Right ventricle myocardium inferior (tissue), 1 donor: ENCODE results near the gene MICU2. TPM values are rescaled to one million over a fixed set of nuclear protein-coding genes. Genes with fewer than 3 reads are reported as not detected.
"Not testable (repeated sequence)": the region's sequence is repeated elsewhere in the genome, so short reads cannot be mapped to it uniquely, and the experiment has no call there.

Experiments used
- ATAC-seq: fragments of 200-7000 bp; cut with Tn5 transposase; one replicate; pipeline ENCODE4 v1.9.1; 2020; ENCODE audit warnings: mild to moderate bottlenecking, moderate library complexity
- DNase-seq: peaks from one replicate; pipeline ENCODE4 v3.0.0; 2021; ENCODE audit errors: missing footprints
- intact Hi-C: fragments of 100-400 bp; cut with DNase I; formaldehyde crosslinking; loops from one replicate; pipeline ENCODE4 v1.11.0; 2022
- total RNA-seq: library from RNA; stranded (reverse); fragmentation: NEBNext Ultra II Directional; extraction: Animal tissue kit (Norgen Biotek cat#: 25700); gene quantifications from one replicate; pipeline ENCODE4 v1.2.1, GENCODE V29; 2021
- donor health status: DM: no; HTN: yes; CAD: no; lungs with severe emphysema.

Gene MICU2
- total RNA-seq, 1 donor from 2014 or later = 60.7 TPM

DNA sequence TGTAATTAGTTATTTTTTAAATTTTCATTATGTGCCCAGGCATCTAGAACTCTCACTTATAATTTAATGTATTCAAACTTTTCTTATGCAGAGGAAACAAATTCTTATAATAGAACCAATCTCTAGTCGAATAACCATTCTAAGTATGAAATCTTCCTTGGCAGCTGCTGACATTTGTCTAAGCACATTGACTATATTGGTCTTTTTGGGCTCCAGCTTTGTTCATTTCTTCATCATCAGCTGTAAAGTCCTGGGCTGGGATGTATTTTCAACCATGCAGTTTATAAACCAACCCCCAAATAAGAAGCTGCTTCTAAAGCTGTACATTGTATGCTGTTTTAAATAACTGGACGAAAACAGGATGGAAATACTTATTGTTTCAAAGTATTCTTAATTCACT, 2.3 kb upstream of the MICU2 start:
- ATAC-seq (no peak), DNase-seq (no peak)
- intact Hi-C loops = no loop called here

DNA sequence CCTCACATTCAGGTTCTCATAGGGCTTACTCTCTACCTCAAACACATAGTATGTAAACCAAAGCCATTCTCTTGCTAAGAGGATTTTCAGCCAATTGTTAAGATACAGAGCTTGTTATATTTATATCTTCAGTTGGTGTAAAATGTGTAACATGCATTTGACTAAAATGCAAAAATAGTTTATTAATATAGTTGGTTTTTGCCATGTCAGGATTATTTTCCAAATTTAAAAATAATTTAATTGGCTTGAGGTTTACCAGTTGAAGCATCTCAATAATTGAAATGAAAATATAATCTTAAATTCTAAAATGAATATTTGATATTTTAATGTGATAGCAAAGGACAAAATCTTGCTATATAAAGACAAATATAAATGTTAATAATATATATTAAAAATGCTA, 7.2 kb downstream of the MICU2 start:
- DNase-seq (no peak), ATAC-seq (no peak)
- intact Hi-C loops = no loop called here

DNA sequence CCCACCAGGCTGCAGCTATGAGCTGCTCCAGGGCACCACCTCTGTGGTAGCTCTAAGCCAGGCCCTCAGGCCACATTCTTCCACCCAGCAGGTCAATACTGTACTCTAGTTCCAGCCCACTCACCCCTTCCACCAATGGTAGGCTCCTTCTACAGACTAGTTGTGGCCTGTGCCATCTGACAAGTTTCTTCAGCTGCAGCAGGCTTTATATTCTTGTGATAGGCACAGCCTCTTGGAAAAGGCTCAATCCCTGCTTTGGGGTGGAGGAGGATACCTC, 8.5 kb downstream of the MICU2 start:
- intact Hi-C loops = no loop called here
- no peak for ATAC-seq
- no peak for DNase-seq

DNA sequence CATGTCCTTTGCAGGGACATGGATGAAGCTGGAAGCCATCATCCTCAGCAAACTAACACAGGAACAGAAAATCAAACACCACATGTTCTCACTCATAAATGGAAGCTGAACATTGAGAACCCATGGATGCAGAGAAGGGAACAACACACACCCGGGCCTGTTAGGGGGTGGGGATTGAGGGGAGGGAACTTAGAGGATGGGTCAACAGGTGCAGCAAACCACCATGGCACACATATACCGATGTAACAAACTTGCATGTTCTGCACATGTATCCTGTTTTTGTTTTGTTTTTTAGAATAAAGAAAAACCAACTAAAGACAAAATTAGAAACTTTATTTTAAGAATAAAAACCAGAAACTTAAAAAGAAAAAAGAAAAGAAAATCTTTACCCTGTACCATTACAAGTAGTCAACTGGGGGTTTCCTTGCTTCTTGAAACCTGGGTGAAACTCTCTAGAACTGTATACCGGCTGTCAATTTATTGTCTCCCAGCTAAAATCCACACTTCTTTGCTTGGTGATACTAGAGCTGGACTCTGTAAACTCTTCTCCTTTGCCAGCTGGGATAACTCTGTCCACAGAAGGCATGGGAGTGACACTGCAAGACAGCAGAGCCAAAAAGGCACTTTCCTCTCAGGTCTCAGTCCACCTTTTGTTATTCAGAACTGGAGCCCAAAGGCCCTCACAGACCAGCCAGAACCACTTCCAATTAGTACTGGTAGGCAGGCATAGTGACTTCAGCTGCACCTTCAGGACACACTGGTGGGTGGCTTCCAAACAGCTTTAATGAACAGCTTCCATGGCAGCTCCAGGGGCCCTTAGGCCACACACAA, 9.0 kb downstream of the MICU2 start:
- no peak for ATAC-seq
- intact Hi-C loops = no loop called here

DNA sequence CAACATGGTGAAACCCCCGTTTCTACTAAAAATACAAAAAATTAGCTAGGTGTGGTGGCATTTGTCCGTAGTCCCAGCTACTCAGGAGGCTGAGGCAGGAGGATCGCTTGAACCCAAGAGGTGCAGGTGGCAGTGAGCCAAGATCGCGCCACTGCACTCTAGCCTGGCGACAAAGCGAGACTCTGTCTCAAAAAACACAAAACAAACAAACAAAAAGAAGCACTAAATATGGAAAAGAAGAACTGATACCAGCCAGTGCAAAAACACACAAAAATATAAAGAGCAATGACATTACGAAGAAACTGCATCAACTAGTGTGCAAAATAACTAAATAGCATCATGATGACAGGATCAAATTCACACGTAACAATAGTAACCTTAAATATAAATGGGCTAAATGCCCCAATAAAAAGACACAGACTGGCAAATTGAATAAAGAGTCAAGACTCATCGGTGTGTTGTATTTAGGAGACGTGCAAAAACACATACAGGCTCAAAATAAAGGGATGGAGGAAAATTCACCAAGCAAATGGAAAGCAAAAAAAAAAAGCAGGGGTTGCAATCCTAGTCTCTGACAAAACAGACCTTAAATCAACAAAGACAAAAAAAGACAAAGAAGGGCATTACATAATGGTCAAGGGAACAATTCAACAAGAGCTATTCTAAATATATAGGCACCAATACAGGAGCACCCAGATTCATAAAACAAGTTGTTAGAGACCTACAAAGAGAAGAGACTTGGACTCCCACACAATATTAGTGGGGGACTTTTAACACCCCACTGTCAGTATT, 13.1 kb downstream of the MICU2 start:
- ATAC-seq, intact Hi-C loops, DNase-seq: not testable (repeated sequence)

More for the DNA sequence above, 9.0 kb downstream of the MICU2 start:
- no peak for DNase-seq

DNA sequence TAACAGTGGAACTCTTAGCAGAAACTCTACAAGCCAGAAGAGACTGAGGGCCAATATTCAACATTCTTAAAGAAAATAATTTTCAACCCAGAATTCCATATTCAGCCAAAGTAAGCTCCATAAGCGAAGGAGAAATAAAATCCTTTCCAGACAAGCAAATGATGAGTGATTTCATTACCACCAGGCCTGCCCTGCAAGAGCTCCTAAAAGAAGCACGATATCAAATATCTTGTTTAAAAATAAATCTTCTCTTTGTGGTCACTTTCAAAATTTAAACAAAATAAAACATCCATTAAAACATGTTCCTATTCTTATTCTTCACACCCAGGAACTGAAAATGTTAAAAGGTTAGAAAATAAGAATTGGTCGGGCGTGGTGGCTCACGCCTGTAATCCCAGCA, 13.7 kb downstream of the MICU2 start:
- ATAC-seq (no peak), DNase-seq (no peak)
- intact Hi-C loops = no loop called here

DNA sequence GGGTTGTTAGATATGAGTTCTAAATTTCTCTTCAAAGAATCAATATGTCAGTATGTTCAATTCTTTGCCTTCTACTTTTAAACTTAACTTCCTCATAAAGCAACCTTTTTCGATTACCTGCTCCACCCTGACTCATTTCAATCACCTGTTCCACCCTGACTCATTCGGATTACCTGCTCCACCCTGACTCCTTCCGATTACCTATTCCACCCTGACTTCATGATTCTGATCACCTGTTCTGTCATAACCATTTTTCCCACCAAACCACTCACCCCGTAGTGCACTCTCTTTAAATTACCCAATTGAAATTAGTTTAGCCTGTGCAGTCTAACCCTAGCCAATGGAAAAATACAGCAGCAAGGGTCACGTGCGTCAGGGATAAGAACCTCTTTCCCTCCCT, 14.5 kb downstream of the MICU2 start:
- intact Hi-C loops, DNase-seq, ATAC-seq: not testable (repeated sequence)

DNA sequence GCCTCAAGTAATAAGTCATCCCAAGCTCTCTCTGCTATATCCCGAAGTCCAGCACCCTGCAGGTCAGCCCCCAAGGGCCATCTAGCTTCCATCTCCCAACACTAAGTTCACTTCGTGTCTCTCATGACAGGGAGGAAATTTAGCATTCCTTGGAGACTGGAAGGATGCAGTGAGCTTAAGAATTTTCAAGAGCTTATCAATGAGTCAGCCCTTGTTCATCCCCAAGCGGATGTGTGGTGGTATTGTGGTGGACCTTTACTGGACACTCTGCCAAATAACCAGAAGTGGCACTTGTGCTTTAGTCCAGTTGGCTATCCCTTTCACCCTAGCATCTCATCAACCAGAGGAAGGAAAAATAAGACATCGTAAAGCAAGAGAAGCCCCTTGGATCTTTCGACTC, 15.6 kb downstream of the MICU2 start:
- ATAC-seq, intact Hi-C loops, DNase-seq: not testable (repeated sequence)

DNA sequence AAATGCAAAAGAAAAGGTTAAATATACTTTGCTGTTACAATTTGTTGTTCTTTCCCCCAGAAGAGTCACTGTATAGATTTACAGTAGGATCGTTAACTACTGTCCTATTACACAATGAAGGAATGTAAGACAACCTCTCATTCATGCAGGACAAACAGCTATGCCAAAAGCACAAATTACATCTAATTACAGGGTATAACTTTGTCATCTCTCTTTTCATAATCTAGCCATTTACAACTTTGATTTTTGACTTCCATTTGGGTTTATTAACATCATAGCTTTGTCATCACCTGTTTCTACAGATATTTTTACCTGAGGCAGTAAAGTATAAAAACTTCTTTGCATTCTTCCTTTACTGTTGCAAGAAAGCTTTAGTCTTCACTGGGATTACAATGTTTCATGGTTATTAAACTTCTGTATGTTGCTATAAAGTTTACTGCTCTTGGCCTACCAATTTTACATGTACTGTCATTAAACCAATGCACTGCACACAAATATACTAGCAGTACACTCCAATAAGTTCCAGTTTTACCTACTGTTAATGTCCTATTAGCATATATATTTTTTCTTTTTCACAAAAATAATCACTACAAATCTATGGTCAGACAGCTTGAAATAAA, 18.9 kb downstream of the MICU2 start:
- DNase-seq = no peak
- ATAC-seq = no peak
- intact Hi-C loops = no loop called here

DNA sequence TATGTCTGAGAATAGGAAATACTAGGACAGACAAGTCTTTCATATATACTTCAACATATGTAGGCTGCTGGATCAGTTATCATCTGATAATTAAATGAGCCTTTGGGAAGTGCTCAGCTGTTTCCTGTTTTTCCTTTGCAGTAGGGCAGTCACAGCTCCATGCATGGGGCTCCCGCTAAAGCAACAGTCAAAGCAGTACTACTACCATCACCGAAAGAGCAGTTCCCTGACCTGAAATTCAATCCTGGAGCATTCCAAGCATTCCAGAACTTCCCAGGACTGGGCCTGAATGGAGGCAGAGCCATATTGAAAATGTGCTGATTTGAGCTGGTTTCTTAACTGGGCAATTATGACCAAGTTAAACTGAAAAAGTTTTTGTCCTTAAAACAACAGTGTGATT, 20.5 kb downstream of the MICU2 start:
- DNase-seq (no peak), ATAC-seq (no peak)
- intact Hi-C loops = no loop called here

DNA sequence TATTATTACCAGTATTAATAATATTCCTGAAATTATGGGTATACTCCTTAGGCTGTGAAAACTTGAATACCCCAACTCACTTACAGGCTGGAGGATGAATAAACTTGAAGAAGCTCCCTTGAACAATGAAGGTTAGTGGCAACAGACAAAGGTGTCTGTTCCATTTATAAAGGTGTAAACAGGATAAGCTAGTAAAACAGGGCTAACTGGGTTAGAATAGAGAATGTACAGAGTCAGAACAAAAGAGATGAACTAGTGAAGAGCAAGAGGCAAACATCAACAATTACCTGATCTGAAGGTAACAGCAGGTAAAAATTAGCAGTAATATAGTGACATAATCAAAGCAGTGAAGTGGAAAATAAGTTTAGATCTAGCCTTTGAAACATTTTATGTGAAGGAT, 23.2 kb downstream of the MICU2 start:
- intact Hi-C loops = no loop called here
- no peak for DNase-seq
- no peak for ATAC-seq

DNA sequence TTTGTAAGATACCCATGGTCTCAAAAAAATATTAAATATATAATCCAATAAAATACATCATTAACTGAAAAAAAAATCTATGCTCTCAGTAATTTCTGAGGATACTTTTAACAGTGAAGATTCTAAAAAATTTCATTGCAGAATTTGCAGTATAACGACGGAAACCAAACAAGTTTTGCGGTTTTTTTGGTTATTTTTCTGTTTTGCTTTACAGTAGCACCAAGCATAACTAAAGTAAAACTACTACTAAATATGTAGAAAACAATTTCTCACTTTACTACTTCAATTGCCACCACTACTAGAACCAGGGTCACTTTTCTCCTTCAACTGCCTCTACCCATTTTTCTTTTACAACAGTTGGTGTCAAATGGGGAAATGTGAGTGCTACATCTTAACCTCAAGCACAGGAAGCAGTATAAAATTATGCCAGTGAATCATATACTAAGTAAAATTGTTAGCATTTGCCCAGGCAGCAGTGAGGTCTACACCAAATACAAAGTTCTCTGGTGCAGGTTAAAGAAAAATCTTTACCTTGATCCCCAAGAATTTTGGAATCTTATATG, 24.1 kb downstream of the MICU2 start:
- intact Hi-C loops = no loop called here
- no peak for ATAC-seq
- DNase-seq = no peak

DNA sequence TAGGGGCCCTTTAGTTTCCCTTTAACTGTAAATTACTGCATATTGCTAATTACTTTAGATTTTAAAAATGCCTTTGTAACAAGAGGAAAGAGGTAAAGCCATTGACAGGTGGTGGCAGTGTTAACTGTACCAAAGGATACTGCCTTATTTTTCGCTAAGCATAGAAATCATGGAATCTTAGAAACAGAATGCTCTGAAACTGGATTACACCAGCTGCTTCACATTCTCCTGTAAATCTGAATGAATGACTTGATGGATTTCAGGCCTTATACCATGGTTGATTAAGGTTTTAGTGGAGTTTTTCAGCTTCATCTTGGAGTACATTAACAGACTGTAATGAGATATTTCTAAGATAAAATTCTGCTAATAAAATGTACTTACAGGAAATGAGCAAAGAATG, 25.2 kb downstream of the MICU2 start:
- DNase-seq = no peak
- ATAC-seq = no peak
- intact Hi-C loops = no loop called here

DNA sequence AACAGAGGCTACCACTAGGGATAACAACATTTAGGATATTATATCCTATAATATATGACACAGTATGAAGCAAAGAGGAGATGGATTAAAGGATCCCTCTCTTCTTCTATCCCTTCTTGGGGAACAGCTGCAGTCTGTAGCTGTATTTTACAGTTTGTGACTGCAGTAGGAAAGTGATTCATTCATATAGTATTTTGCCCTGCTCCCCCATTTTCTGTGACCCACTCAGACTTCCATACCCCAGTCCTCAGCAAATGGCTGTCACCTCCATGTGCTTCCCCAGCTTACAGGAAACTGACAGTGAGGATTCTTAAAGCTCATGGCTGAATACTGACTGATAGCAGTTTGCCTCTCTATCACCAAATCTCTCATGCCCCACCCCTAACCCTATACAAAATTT, 27.5 kb downstream of the MICU2 start:
- no peak for DNase-seq
- intact Hi-C loops = no loop called here
- no peak for ATAC-seq

DNA sequence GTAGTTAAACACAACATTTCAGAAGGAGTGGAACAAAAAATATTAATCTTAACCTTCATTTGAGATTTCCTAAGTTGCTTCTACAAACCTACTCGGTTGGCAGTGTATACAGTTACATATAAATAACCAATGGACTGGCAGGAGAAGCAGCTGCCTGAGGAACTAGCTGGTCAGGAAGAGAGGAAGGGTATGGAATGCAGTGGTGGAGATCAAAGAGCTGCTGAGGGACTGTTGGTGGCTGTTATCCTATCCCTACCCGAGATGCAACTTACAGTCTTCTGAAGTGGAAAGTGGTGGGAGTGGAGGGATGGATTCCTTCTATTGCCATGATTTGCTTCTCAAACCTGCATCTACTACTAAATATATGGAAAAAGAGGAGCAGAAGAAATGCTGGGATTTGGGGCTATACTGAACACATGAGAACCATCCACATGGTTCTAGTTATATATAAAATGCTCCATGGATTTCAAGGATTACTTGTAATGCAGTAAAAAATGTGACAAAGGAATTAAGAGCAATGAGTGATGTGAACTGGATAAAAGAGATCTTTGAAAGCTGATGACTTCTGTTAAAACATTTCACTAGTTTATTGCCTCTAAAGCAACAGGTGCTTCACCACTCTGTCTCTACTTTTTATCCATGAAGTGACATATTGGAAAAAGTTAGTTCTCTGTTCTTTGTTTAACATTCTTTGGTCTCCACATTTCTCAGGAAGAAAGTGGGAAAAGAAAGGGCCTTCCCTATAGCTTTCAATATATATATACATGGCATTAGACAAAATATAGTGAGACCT, 29.9 kb downstream of the MICU2 start:
- no peak for ATAC-seq
- intact Hi-C loops = no loop called here

DNA sequence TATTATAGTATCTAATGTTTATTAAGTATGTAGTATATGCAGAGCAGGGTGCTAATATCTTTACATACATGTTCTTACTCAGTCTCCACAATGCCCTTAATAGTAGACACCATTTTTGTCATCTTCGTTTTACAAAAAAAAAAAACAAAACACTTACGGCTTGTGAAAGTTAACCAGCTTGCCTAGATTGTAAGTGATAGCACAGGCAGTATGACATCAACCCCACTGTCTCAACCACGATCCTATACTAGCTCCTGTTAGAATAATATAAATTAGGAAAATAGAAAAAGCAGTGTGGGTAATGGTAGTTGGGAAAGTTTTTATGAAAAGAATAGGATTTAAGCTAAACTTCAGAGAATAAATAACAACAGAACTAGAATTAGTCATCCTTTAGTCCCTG, 34.3 kb downstream of the MICU2 start:
- ATAC-seq = no peak
- intact Hi-C loops = no loop called here
- DNase-seq = no peak

More for the DNA sequence above, 29.9 kb downstream of the MICU2 start:
- DNase-seq = no peak

DNA sequence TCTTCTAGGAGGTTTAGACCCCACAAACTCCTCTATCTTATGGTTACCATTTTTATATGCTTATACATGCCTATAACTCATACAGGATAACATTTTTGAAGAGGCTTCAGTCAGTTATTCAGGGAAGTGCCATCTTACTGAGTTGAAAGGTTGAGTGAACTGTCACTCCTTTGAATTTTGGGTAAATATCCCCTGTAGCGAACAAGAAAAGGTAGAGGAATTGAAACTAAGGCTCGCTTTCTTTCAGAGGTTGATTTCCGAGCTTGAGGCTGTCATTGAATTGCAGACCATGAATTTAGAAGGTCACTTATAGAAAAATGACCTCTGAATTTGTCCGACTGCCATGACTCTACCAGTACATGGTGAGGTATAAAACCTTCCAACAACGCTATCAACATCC, 35.1 kb downstream of the MICU2 start:
- DNase-seq = no peak

DNA sequence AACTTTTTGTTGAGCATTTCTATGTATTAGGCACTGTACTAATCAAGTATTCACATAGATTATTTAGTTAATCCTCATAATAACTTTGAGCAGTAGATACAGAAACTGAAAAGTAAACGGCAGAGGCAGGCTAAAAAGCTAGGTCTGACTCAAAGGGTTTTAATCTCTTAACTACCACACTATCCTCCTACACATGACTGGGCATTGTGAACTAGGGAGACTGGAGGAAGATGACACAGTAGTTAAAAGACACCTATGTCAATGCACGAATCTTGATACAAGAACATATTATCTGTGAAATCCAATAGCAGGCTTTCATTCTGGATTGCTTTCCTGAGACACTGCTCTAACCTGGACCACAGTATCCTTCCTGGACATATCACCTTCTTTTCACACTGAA, 36.3 kb downstream of the MICU2 start:
- DNase-seq = no peak
- intact Hi-C loops = no loop called here
- no peak for ATAC-seq

More for the DNA sequence above, 35.1 kb downstream of the MICU2 start:
- no peak for ATAC-seq
- intact Hi-C loops = no loop called here

DNA sequence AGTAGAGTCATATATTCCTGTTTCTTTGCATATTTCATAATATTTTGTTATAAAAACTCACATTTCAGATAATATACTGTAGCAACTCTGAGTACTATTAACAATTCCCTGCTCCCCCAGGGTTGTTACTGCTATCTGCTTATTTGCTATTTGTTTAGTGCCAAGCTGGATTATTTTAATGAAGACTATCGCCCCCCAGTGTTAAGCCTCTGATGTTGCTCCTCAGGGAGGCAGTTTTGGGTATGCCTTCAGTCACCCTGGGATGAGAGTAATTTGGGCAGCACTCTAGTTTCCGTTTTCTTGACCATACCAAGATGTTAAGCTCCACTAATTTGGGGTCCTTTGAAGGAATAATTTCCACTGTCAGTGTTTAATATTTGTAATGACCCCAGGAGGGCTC, 46.0 kb downstream of the MICU2 start:
- DNase-seq = no peak
- ATAC-seq = no peak
- intact Hi-C loops = no loop called here
